DOHH2 (cell line): Measurements from ENCODE around the gene MYOG.

ENCODE experiments used
- H3F3A ChIP-seq: fragments of 200-600 bp; sonication (generic), shearing (Covaris generic); 2 replicates; pipeline ENCODE4 v1.6.0; 2016; ENCODE audit warnings: antibody characterized with exemption, mild to moderate bottlenecking; ENCODE audit not compliant: control insufficient read depth, insufficient read depth
- H3K27ac ChIP-seq: fragments of 200-600 bp; sonication (generic); 2 replicates; pipeline ENCODE4 v1.5.1; 2014; ENCODE audit warnings: low read depth, mild to moderate bottlenecking, low read length, moderate library complexity
- H3K27me3 ChIP-seq: fragments of 200-600 bp; sonication (generic); 2 replicates; pipeline ENCODE4 v1.6.1; 2014; ENCODE audit warnings: mild to moderate bottlenecking, low read length, mixed read lengths; ENCODE audit not compliant: control insufficient read depth
- H3K36me3 ChIP-seq: fragments of 200-600 bp; sonication (generic); 2 replicates; pipeline ENCODE4 v1.6.1; 2014; ENCODE audit warnings: mild to moderate bottlenecking, low read length, moderate library complexity, mixed read lengths; ENCODE audit not compliant: control insufficient read depth
- H3K4me1 ChIP-seq: fragments of 200-600 bp; sonication (generic); 2 replicates; pipeline ENCODE4 v1.6.1; 2014; ENCODE audit warnings: mild to moderate bottlenecking, low read length, mixed read lengths; ENCODE audit not compliant: control insufficient read depth
- H3K4me2 ChIP-seq: fragments of 200-600 bp; sonication (generic); 2 replicates; pipeline ENCODE4 v1.6.0; 2014; ENCODE audit warnings: mild to moderate bottlenecking, low read length, moderate library complexity
- H3K4me3 ChIP-seq: fragments of 200-600 bp; sonication (generic); 2 replicates; pipeline ENCODE4 v1.5.1; 2014; ENCODE audit warnings: mild to moderate bottlenecking, low read length, mixed read lengths
- H3K79me2 ChIP-seq: fragments of 200-600 bp; sonication (generic); 2 replicates; pipeline ENCODE4 v1.6.1; 2014; ENCODE audit warnings: mild to moderate bottlenecking, low read length, mixed read lengths; ENCODE audit not compliant: control insufficient read depth
- H3K9me2 ChIP-seq: fragments of 200-600 bp; sonication (generic); replicated peaks from 2 replicates; pipeline ENCODE4 v1.6.1; 2014; ENCODE audit warnings: mild to moderate bottlenecking, low read length, mixed read lengths; ENCODE audit not compliant: control insufficient read depth
- H3K9me3 ChIP-seq: fragments of 200-600 bp; sonication (generic); 2 replicates; pipeline ENCODE4 v1.6.1; 2014; ENCODE audit warnings: antibody characterized with exemption, low read length, mixed read lengths; ENCODE audit not compliant: control insufficient read depth, insufficient read depth
- H4K20me1 ChIP-seq: fragments of 200-600 bp; sonication (generic); 2 replicates; pipeline ENCODE4 v1.6.0; 2014; ENCODE audit warnings: low read depth, mild to moderate bottlenecking, antibody characterized with exemption, low read length, moderate library complexity; ENCODE audit not compliant: control insufficient read depth, insufficient read depth
- CTCF ChIP-seq: fragments of 200-600 bp; sonication (generic); IDR thresholded peaks from one replicate; pipeline ENCODE4 v1.5.1; 2014; ENCODE audit warnings: antibody characterized with exemption, mild to moderate bottlenecking, low read depth, low read length; ENCODE audit not compliant: poor library complexity, severe bottlenecking
- EZH2phosphoT487 ChIP-seq: fragments of 200-600 bp; sonication (generic); IDR thresholded peaks from 2 replicates; pipeline ENCODE4 v1.6.1; 2017; ENCODE audit warnings: borderline replicate concordance, mild to moderate bottlenecking, antibody characterized with exemption, low read length, moderate library complexity, mixed read lengths

The MYOG gene

GRCh38 chr1:203075236-203076030, 10.4 kb downstream of the MYOG start:
- Histone ChIP-seq H3K9me3 (no peaks in the 10 kb centered on the region), H3K27me3 (peaks cover 23% of the 10 kb centered on the region), H3K4me3 (no peak overlapping the region), H4K20me1 (no peaks in the 10 kb centered on the region), H3K36me3 (no peaks in the 10 kb centered on the region), H3K4me2 (no peak overlapping the region), H3K4me1 (no peaks in the 10 kb centered on the region), H3K27ac (no peak overlapping the region), H3F3A (no peaks in the 10 kb centered on the region), H3K79me2 (no peaks in the 10 kb centered on the region), H3K9me2 (no peaks in the 10 kb centered on the region)
- TF ChIP-seq EZH2phosphoT487: no peak

- H3K4me1 ChIP-seq: no peaks in the 10 kb centered on the region
- H4K20me1 ChIP-seq: no peaks in the 10 kb centered on the region
- no peaks in the 10 kb centered on the region for H3K79me2 ChIP-seq
- no peaks in the 10 kb centered on the region for H3K9me2 ChIP-seq
- no peak overlapping the region for H3K27ac ChIP-seq
- TF ChIP-seq CTCF (no peak), EZH2phosphoT487 (no peak)
- no peak overlapping the region for H3K4me2 ChIP-seq
- no peak overlapping the region for H3K4me3 ChIP-seq
- no peaks in the 10 kb centered on the region for H3K36me3 ChIP-seq
- H3K9me3 ChIP-seq: no peaks in the 10 kb centered on the region
- H3F3A ChIP-seq: no peaks in the 10 kb centered on the region
- peaks cover 19% of the 10 kb centered on the region for H3K27me3 ChIP-seq
Observed at GRCh38 chr1:203074610-203075009, 11.2 kb downstream of the MYOG start.

GRCh38 chr1:203073469-203073868, 12.3 kb downstream of the MYOG start:
- peaks cover 19% of the 10 kb centered on the region for H3K27me3 ChIP-seq
- H3K36me3 ChIP-seq: no peaks in the 10 kb centered on the region
- no peaks in the 10 kb centered on the region for H4K20me1 ChIP-seq

More at GRCh38 chr1:203073469-203073868, 12.3 kb downstream of the MYOG start:
- H3K9me3 ChIP-seq: no peaks in the 10 kb centered on the region
- no peak overlapping the region for H3K27ac ChIP-seq
- H3K4me1 ChIP-seq: peaks cover 8% of the 10 kb centered on the region
- no peak overlapping the region for H3K4me2 ChIP-seq
- no peak overlapping the region for H3K4me3 ChIP-seq
- no peaks in the 10 kb centered on the region for H3K9me2 ChIP-seq
- no peaks in the 10 kb centered on the region for H3K79me2 ChIP-seq
- no peak for TF ChIP-seq EZH2phosphoT487
- no peak for TF ChIP-seq CTCF
- no peaks in the 10 kb centered on the region for H3F3A ChIP-seq
